ENCODE data around the gene RABEP2. TPM values are rescaled to one million over a fixed set of nuclear protein-coding genes. Genes with fewer than 3 reads are reported as not detected.

The RABEP2 gene
- total and polyA plus RNA-seq, 2 experiments from 2014 or later, result 11.8 to 27.2 TPM

- no peaks in the 10 kb centered on the region for H3K79me2 ChIP-seq (replicated peaks; ENCODE audit: insufficient read depth)
- H3K27me3 ChIP-seq (ENCODE audit: insufficient read depth), result peaks cover 8% of the 10 kb centered on the region; the same call in 1 of the 2 replicates
- H2AFZ ChIP-seq, result no peak overlapping the region
- ATAC-seq (no peak), DNase-seq (ENCODE audit: low spot score) (no peak)
- H3K4me3 Mint-ChIP-seq, result no peak overlapping the region
- H3K36me3 ChIP-seq (ENCODE audit: insufficient read depth), result no peaks in the 10 kb centered on the region
- H3K4me2 ChIP-seq, result no peak overlapping the region
- no peak overlapping the region for H3K4me3 ChIP-seq
- no peak overlapping the region for H3K27ac Mint-ChIP-seq
- no peak for TF ChIP-seq EZH2phosphoT487 (IDR thresholded peaks at IDR 0.05; ENCODE audit: unreplicated experiment)
- no peak for TF ChIP-seq EZH2 (IDR thresholded peaks at IDR 0.05; ENCODE audit: low read depth, unreplicated experiment)
- no peak for TF ChIP-seq ZNF462 (CRISPR knock-in tag; IDR thresholded peaks at IDR 0.05)
- no peak for TF ChIP-seq ZNF114 (CRISPR knock-in tag; IDR thresholded peaks at IDR 0.05)
- TF ChIP-seq CTCF (conservative IDR thresholded peaks at IDR 0.05; ENCODE audit: low read depth in 2 of 2), result peak in 1 of 2 experiments; percentile 25; a peak in 1 of 4 replicates
- peaks cover 14% of the 10 kb centered on the region for H3K27me3 Mint-ChIP-seq (ENCODE audit: insufficient read depth, low read depth, poor library complexity)
- no peaks in the 10 kb centered on the region for H3K9me3 Mint-ChIP-seq
- no peaks in the 10 kb centered on the region for H3K9me2 ChIP-seq (ENCODE audit: insufficient read depth)
- H3F3A ChIP-seq (replicated peaks; ENCODE audit: low read depth), result peaks cover 6% of the 10 kb centered on the region
- peaks cover 30% of the 10 kb centered on the region for H3K4me1 Mint-ChIP-seq
- peaks cover 22% of the 10 kb centered on the region; the same call in 1 of the 2 replicates for H3K4me1 ChIP-seq (ENCODE audit: insufficient read depth)
- no peaks in the 10 kb centered on the region; the same call in 1 of the 2 replicates for H4K20me1 ChIP-seq (replicated peaks; ENCODE audit: insufficient read depth)
- peaks cover 18% of the 10 kb centered on the region; the same call in 2 of the 3 replicates for H3K36me3 Mint-ChIP-seq (ENCODE audit: low read depth)
- no peak overlapping the region for H3K27ac ChIP-seq (ENCODE audit: low read depth)
Measured at GRCh38 chr16:28875134-28876018, 49.7 kb downstream of the RABEP2 start.
